ENCODE data around the gene GSTA4.
"Not testable (repeated sequence)": the region's sequence is repeated elsewhere in the genome, so short reads cannot be mapped to it uniquely, and the experiment has no call there.

The GSTA4 gene

DNA sequence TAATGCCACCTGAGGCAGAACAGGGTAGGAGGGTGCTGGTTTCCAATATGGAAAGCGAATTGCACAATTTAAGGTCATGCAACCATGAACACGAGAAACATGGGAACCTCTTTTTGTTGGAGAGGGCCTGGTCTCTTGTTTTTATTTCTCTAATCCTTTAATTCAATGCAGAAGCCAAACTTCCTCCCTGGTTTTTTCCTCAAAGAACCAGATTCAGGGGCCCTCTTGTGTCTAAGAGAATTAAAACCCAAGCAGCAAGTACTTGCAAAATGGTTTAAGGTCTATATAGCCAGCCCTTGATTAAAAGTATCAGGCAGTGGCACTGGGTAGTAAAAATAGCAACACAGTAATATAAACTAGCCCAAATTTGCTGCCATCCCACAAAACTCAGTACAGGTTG is 19.5 kb downstream of the GSTA4 start:
- peak; percentile 70 for DNase-seq (ENCODE audit: low read depth)

GRCh38 chr6:52972989-52973388 is 22.1 kb downstream of the GSTA4 start:
- no peak for DNase-seq (ENCODE audit: low read depth)

DNA sequence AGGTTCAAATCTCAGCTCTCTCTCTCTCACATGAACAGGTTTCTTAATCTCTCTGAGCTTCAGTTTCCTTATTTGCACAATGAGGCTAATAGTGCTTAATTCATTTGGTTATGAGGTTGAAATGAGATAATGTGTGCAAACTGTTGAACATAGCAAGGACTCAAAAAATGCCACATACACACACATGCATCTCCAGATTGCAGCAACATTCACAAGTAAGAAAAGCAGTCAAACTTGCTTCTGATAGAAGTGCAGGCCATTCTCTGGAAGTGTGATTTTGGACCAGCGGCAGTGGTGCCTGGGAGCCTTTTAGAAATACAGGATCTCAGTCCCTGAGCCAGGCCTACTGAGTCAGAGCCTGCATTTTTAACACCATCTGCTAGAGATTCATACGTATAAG is 25.7 kb downstream of the GSTA4 start:
- no peak for DNase-seq (ENCODE audit: low read depth)

DNA sequence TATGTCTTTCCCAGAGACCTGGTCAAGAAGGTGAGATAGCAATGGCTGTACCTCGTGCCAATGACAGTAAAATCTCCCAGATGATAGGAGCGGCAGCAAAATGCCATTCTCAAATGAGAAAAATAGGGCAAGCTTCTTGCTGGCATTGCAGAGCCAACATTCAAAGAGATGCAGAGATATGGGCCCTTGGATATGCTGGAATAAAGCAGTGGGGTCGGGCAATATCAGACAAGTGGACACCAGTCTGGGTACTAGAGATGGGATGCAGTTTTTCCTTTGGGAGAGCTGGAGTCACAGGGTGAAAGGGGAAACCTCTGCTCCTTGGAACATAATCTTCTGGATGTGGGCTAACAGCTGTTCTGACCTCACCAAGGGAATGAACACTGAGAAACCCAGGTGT is 29.0 kb downstream of the GSTA4 start:
- no peak for DNase-seq (ENCODE audit: low read depth)

GRCh38 chr6:52965380-52965779 is 29.7 kb downstream of the GSTA4 start:
- DNase-seq (ENCODE audit: low read depth): no peak

GRCh38 chr6:52964318-52964717 is 30.8 kb downstream of the GSTA4 start:
- DNase-seq (ENCODE audit: low read depth): no peak

- no peak for DNase-seq (ENCODE audit: low read depth)
Measured at GRCh38 chr6:52962701-52963100, 32.4 kb downstream of the GSTA4 start.

GRCh38 chr6:52961022-52961421 is 34.1 kb downstream of the GSTA4 start:
- not testable (repeated sequence) for DNase-seq (ENCODE audit: low read depth)

DNA sequence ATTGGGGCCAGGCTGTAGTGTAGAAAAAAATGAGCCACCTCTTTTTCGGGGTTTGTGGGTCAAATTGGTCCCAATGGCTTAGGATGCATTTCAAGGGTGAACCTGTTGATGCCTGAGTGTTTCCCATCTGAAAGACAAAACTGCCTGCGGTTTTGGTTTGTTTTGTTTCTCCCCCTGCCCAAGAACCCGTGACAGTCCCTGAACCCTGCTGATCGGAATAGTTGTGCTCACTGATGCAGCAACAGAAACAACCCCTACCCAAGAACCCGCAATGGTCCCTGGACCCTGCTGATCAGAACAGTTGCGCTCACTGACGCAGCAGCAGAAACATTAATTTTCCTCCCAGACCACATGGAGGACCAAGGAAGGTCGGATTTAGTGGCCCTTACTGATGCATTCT is 34.9 kb downstream of the GSTA4 start:
- not testable (repeated sequence) for DNase-seq (ENCODE audit: low read depth)

DNA sequence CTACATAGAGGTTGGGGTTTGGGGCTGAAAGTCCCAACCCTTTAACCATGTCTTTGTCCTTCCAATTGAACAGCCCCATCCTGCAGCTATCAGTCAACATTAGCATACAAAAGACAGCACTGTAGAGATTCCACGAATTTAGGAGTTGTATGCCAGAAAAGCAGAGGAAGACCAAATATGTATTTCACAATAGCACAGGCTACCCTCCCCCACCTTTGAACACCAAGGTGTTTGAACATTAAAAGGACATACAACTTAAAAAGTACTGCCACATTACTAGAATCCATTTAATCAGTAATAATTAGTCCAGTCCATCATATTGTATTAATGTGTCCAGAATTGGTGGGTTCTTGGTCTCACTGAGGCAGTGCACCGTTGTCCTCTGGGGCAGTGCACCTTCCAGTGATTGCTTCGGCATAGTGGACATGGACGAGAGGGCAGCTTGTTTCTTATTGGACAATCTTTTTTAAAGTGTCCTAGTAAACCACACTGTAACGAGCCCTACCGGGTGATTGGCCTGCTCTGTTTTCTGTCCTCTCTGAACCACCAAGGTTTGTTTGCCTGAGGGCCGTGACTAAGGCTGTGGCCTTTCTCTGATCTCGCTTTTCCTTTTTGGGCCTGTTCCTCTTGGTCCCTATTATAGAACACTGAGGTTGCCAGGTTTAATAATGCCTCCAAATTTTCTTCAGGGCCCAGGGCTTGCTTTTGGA is 36.4 kb downstream of the GSTA4 start:
- no peak for DNase-seq (ENCODE audit: low read depth)

DNA sequence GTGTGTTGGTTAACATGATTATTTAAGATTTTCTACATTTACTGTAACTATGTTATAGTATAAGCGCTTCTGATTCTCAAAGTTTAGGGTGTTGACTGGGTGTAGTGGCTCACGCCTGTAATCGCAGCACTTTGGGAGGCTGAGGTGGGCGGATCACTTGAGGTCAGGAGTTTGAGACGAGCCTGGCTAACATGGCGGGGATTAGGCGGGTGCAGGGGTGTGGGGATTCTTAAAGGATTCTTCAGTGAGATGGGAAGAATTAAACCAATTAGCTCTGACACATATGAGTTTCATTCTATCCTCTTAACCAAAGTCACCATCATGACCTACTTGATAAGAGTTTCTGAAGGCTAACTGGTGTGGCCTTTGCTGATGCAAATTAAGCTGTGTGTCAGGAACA is 39.2 kb downstream of the GSTA4 start:
- no peak for DNase-seq (ENCODE audit: low read depth)

- DNase-seq (ENCODE audit: low read depth): no peak
Measured at GRCh38 chr6:52953911-52954839, 40.9 kb downstream of the GSTA4 start.

- no peak for DNase-seq (ENCODE audit: low read depth)
Measured at GRCh38 chr6:52946306-52946705, 48.8 kb downstream of the GSTA4 start.

- DNase-seq (ENCODE audit: low read depth): not testable (repeated sequence)
Measured at GRCh38 chr6:52942821-52943220, 52.3 kb downstream of the GSTA4 start.

- DNase-seq (ENCODE audit: low read depth): no peak
Measured at GRCh38 chr6:52942221-52942620, 52.9 kb downstream of the GSTA4 start.

GRCh38 chr6:52937908-52938307 is 57.2 kb downstream of the GSTA4 start:
- no peak for DNase-seq (ENCODE audit: low read depth)

- no peak for DNase-seq (ENCODE audit: low read depth)
Measured at GRCh38 chr6:52933778-52934177, 61.3 kb downstream of the GSTA4 start.

DNA sequence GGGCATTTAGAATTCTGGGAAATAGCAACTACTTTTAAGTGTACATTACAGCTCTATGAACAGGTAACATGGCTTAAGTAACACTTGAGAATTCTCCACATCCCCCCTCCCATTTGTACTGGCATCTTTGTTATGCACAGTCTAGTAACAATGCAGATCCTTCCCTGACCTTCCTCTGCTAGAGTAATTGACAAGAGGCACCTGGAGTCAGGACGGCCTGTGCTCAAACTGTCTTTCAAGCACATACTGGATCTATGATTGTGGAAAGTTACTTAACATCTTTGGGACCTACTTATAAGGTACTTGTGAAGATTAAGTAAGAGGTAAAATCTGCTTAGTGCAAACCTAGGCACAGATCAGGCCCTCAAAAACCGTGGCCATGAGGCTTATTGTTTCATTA is 63.7 kb downstream of the GSTA4 start:
- DNase-seq (ENCODE audit: low read depth): no peak

GRCh38 chr6:52929321-52930164 is 65.5 kb downstream of the GSTA4 start:
- DNase-seq (ENCODE audit: low read depth): peak; percentile 72

All from fibroblast of the conjunctiva (primary cell).